Measurements from ENCODE around the gene GOLGA3.

GRCh38 chr12:132852496-132852895 lies 23.8 kb upstream of the GOLGA3 start:
- TF ChIP-seq CTCF (IDR thresholded peaks at IDR 0.05; ENCODE audit: low read depth, low read length) (no peak), EZH2phosphoT487 (IDR thresholded peaks at IDR 0.05; ENCODE audit: low read depth) (no peak)

Data from OCI-LY3 (cell line).